Measurements from ENCODE around the gene MNDA.
A peak's percentile ranks its signal among the peaks of the same experiment; 100 is the strongest.
"Not testable (repeated sequence)": the region's sequence is repeated elsewhere in the genome, so short reads cannot be mapped to it uniquely, and the experiment has no call there.

The MNDA gene

DNA sequence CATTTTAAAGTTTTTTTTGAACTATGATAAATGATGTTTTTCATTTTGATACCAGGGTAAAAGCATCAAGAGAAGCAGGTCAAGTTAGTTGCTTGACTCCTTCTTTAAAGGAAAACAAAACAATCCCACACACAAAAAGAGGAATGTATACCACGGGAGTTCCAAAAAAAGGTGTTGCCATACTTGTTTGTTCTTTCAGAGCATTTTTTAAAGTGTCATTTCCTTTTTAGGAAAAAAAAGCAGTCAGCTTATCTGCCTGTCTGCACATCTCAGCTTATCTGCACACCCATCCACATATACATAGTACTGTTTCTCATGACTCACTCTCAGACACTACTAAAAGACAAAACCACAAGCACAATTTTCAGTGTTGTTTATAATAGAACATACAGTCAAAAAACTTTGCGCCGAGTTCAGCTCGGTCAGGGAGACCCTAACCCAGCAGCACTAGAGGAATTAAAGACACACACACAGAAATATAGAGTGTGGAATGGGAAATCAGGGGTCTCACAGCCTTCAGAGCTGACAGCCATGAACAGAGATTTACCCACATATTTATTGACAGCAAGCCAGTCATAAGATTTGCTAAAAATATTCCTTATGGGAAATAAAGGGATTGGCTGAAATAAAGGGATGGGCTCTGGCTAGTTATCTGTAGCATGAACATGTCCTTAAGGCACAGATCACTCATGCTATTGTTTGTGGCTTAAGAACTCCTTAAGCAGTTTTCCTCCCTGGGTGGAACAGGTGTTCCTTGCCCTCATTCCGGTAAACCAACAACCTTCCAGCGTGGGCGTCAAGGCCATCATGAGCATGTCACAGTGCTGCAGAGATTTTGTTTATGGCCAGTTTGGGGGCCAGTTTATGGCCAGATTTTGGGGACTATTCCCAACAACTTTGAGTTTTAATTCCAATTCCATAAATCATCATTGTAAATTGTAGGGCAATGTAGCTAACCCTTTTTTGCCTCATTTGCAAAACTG is 11.4 kb upstream of the MNDA start:
- H3K27ac Mint-ChIP-seq = peak overlapping the region; percentile 6
- no peaks in the 10 kb centered on the region for H3K36me3 Mint-ChIP-seq

GRCh38 chr1:158821723-158822122 is 9.4 kb upstream of the MNDA start:
- peaks cover 4% of the 10 kb centered on the region for H3K9me3 Mint-ChIP-seq
- H3K36me3 Mint-ChIP-seq = no peaks in the 10 kb centered on the region
- peaks cover 9% of the 10 kb centered on the region for H3K27me3 Mint-ChIP-seq
- no peak overlapping the region for H3K4me3 Mint-ChIP-seq
- H3K27ac Mint-ChIP-seq = no peak overlapping the region
- H3K4me1 Mint-ChIP-seq = peaks cover 20% of the 10 kb centered on the region

More for the DNA sequence above, 11.4 kb upstream of the MNDA start:
- Mint-ChIP-seq H3K27me3 (peaks cover 8% of the 10 kb centered on the region), H3K9me3 (no peaks in the 10 kb centered on the region), H3K4me1 (peaks cover 20% of the 10 kb centered on the region), H3K4me3 (no peak overlapping the region)

GRCh38 chr1:158830074-158830677 is 975 bp upstream of the MNDA start:
- Mint-ChIP-seq H3K9me3 (peaks cover 26% of the 10 kb centered on the region), H3K27ac (no peak overlapping the region), H3K4me3 (no peak overlapping the region)

DNA sequence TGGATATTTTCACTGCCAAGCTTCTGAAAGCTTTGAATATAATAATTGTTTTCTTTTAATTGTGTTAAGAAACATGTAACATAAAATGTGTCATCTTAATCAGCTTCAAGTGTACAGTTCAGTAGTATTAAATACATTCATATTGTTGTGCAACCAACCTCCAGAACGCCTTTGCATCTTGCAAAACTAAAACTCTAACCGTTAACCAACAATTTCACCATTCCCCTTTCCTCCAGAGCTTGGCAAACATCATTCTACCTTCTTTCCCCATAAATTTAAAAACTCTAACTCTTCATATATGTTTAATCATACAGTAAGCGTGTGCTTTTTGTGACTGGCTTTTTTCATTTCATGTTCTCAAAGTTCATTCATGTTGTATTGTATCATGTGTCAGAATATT is 2.1 kb downstream of the MNDA start:
- no peak overlapping the region for H3K27ac Mint-ChIP-seq
- no peak overlapping the region for H3K4me3 Mint-ChIP-seq
- H3K4me1 Mint-ChIP-seq = peaks cover 12% of the 10 kb centered on the region
- peaks cover 5% of the 10 kb centered on the region for H3K36me3 Mint-ChIP-seq
- H3K9me3 Mint-ChIP-seq = peaks cover 12% of the 10 kb centered on the region
- peaks cover 1% of the 10 kb centered on the region for H3K27me3 Mint-ChIP-seq

More at GRCh38 chr1:158830074-158830677, 975 bp upstream of the MNDA start:
- Mint-ChIP-seq H3K36me3 (peaks cover 5% of the 10 kb centered on the region), H3K4me1 (peaks cover 12% of the 10 kb centered on the region), H3K27me3 (peaks cover 1% of the 10 kb centered on the region)

GRCh38 chr1:158836038-158836437 is 4.9 kb downstream of the MNDA start:
- no peaks in the 10 kb centered on the region for H3K36me3 Mint-ChIP-seq
- H3K9me3 Mint-ChIP-seq = peaks cover 5% of the 10 kb centered on the region
- no peak overlapping the region for H3K4me3 Mint-ChIP-seq
- no peaks in the 10 kb centered on the region for H3K4me1 Mint-ChIP-seq
- H3K27me3 Mint-ChIP-seq = peaks cover 11% of the 10 kb centered on the region
- H3K27ac Mint-ChIP-seq = no peak overlapping the region

GRCh38 chr1:158838660-158839059 is 7.5 kb downstream of the MNDA start:
- peaks cover 11% of the 10 kb centered on the region for H3K27me3 Mint-ChIP-seq
- H3K4me3 Mint-ChIP-seq = no peak overlapping the region
- peaks cover 5% of the 10 kb centered on the region for H3K9me3 Mint-ChIP-seq
- no peaks in the 10 kb centered on the region for H3K4me1 Mint-ChIP-seq
- H3K27ac Mint-ChIP-seq = no peak overlapping the region
- H3K36me3 Mint-ChIP-seq = no peaks in the 10 kb centered on the region

DNA sequence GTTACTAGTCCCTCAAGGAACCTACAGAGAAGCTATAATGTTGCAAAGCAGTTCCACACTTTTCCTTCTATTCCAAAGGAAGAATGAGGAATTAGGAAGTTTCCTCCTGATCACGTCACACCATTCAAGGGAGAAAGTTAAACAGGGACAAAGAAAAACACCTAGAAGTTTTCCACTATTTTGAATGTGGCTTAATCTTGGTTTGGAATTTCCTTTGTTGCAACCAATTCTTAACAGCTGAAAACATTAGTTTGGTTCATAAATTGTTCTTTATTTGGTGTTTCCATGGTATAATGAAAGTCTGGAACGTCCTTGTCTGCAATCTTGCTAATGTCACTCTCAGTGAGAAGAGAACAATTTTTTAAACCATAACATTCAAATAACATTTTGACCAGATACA is 8.4 kb downstream of the MNDA start:
- peaks cover 11% of the 10 kb centered on the region for H3K27me3 Mint-ChIP-seq
- H3K36me3 Mint-ChIP-seq = no peaks in the 10 kb centered on the region
- H3K9me3 Mint-ChIP-seq = peaks cover 5% of the 10 kb centered on the region
- no peaks in the 10 kb centered on the region for H3K4me1 Mint-ChIP-seq
- H3K4me3 Mint-ChIP-seq = no peak overlapping the region
- H3K27ac Mint-ChIP-seq = no peak overlapping the region

DNA sequence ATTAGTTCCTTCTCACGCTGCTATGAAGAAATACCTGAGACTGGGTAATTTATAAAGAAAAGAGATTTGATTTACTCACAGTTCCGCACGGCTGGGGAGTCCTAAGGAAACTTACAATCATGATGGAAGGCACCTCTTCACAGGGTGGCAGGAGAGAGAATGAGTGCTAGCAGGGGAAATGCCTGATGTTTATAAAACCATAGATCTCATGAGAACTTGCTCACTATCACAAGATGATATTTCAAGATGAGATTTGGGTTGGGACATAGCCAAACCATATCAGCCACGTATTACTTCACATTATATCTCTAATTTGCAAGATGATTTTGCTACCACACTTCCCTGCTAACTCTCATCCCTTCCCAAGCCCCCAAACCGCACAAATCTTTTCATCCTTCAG is 9.1 kb downstream of the MNDA start:
- no peak overlapping the region for H3K27ac Mint-ChIP-seq
- H3K4me3 Mint-ChIP-seq = no peak overlapping the region
- peaks cover 5% of the 10 kb centered on the region for H3K9me3 Mint-ChIP-seq
- H3K4me1 Mint-ChIP-seq = no peaks in the 10 kb centered on the region
- H3K36me3 Mint-ChIP-seq = no peaks in the 10 kb centered on the region
- peaks cover 11% of the 10 kb centered on the region for H3K27me3 Mint-ChIP-seq

- Mint-ChIP-seq H3K27me3 (peaks cover 8% of the 10 kb centered on the region), H3K9me3 (peaks cover 18% of the 10 kb centered on the region), H3K27ac (no peak overlapping the region), H3K4me1 (no peaks in the 10 kb centered on the region), H3K36me3 (peaks cover 10% of the 10 kb centered on the region), H3K4me3 (no peak overlapping the region)
Measured at GRCh38 chr1:158864595-158864994, 33.4 kb downstream of the MNDA start.

- H3K27ac Mint-ChIP-seq = peak overlapping the region; percentile 10
- H3K36me3 Mint-ChIP-seq, H3K27me3 Mint-ChIP-seq, H3K4me1 Mint-ChIP-seq, H3K9me3 Mint-ChIP-seq, H3K4me3 Mint-ChIP-seq: not testable (repeated sequence)
Measured at GRCh38 chr1:158870438-158870837, 39.3 kb downstream of the MNDA start.

GRCh38 chr1:158873141-158873540 is 42.0 kb downstream of the MNDA start:
- no peak overlapping the region for H3K27ac Mint-ChIP-seq
- H3K4me3 Mint-ChIP-seq = no peak overlapping the region
- no peaks in the 10 kb centered on the region for H3K4me1 Mint-ChIP-seq
- H3K9me3 Mint-ChIP-seq = no peaks in the 10 kb centered on the region
- no peaks in the 10 kb centered on the region for H3K36me3 Mint-ChIP-seq
- peaks cover 5% of the 10 kb centered on the region for H3K27me3 Mint-ChIP-seq

GRCh38 chr1:158893654-158894053 is 62.5 kb downstream of the MNDA start:
- H3K36me3 Mint-ChIP-seq = peaks cover 2% of the 10 kb centered on the region
- H3K4me3 Mint-ChIP-seq = no peak overlapping the region
- no peaks in the 10 kb centered on the region for H3K4me1 Mint-ChIP-seq
- H3K27me3 Mint-ChIP-seq = no peaks in the 10 kb centered on the region
- no peak overlapping the region for H3K27ac Mint-ChIP-seq
- H3K9me3 Mint-ChIP-seq = no peaks in the 10 kb centered on the region

DNA sequence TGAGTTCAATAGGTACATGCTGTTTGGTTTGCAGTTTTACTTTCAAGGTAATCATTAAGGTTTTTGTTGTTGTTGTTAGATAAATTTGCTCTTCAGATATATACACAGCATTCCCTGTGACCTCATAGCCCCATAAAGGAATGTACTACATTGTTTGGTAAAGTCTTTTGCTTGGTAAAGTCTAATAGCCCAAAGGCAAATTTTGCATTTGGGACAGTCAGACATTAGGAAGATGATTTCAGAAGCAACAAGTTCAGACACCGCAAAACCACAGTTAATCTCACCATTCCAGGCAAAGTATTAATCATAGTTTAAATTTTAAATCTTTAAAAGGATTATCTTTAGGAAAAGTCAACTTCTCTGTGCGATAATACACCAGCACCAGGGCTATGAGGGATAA is 67.6 kb downstream of the MNDA start:
- Mint-ChIP-seq H3K4me1 (no peaks in the 10 kb centered on the region), H3K4me3 (no peak overlapping the region), H3K36me3 (peaks cover 2% of the 10 kb centered on the region), H3K9me3 (no peaks in the 10 kb centered on the region), H3K27me3 (peaks cover 3% of the 10 kb centered on the region), H3K27ac (no peak overlapping the region)

Data from activated naive CD4-positive, alpha-beta T cell treated with anti-CD3 and anti-CD28 coated beads, Interleukin-2, amount 50 U/mL, for 24 hours (primary cell).